Measurements from ENCODE around the gene INSL4. TPM values are rescaled to one million over a fixed set of nuclear protein-coding genes. Genes with fewer than 3 reads are reported as not detected.

The INSL4 gene
- total RNA-seq, 1 donor from 2014 or later: not detected

- Mint-ChIP-seq H3K4me3 (ENCODE audit: low read depth) (no peak overlapping the region), H3K4me1 (ENCODE audit: low read depth) (no peaks in the 10 kb centered on the region), H3K9me3 (ENCODE audit: low read depth) (no peaks in the 10 kb centered on the region), H3K27me3 (no peaks in the 10 kb centered on the region), H3K27ac (no peak overlapping the region), H3K36me3 (ENCODE audit: insufficient read depth) (no peaks in the 10 kb centered on the region)
- DNase-seq (ENCODE audit: low spot score, unreplicated experiment): no peak
- TF ChIP-seq CTCF (IDR thresholded peaks at IDR 0.05; ENCODE audit: unreplicated experiment): peak; percentile 12
Measured at GRCh38 chr9:5263351-5264218, 32.4 kb downstream of the INSL4 start.

- no peaks in the 10 kb centered on the region for H3K36me3 Mint-ChIP-seq (ENCODE audit: insufficient read depth)
- no peak overlapping the region for H3K27ac Mint-ChIP-seq
- TF ChIP-seq CTCF (IDR thresholded peaks at IDR 0.05; ENCODE audit: unreplicated experiment): no peak
- H3K4me3 Mint-ChIP-seq (ENCODE audit: low read depth): no peak overlapping the region
- no peak for DNase-seq (ENCODE audit: low spot score, unreplicated experiment)
- H3K9me3 Mint-ChIP-seq (ENCODE audit: low read depth): no peaks in the 10 kb centered on the region
- peaks cover 4% of the 10 kb centered on the region for H3K4me1 Mint-ChIP-seq (ENCODE audit: low read depth)
- no peaks in the 10 kb centered on the region for H3K27me3 Mint-ChIP-seq
Measured at GRCh38 chr9:5264219-5264595, 33.0 kb downstream of the INSL4 start.

- DNase-seq (ENCODE audit: low spot score, unreplicated experiment): no peak
- Mint-ChIP-seq H3K9me3 (ENCODE audit: low read depth) (no peaks in the 10 kb centered on the region), H3K36me3 (ENCODE audit: insufficient read depth) (no peaks in the 10 kb centered on the region), H3K4me3 (ENCODE audit: low read depth) (no peak overlapping the region), H3K27me3 (no peaks in the 10 kb centered on the region), H3K4me1 (ENCODE audit: low read depth) (peaks cover 6% of the 10 kb centered on the region), H3K27ac (no peak overlapping the region)
- no peak for TF ChIP-seq CTCF (IDR thresholded peaks at IDR 0.05; ENCODE audit: unreplicated experiment)
Measured at GRCh38 chr9:5265939-5266338, 34.7 kb downstream of the INSL4 start.

- H3K27me3 Mint-ChIP-seq: no peaks in the 10 kb centered on the region
- H3K36me3 Mint-ChIP-seq (ENCODE audit: insufficient read depth): no peaks in the 10 kb centered on the region
- H3K4me1 Mint-ChIP-seq (ENCODE audit: low read depth): peaks cover 6% of the 10 kb centered on the region
- no peak overlapping the region for H3K4me3 Mint-ChIP-seq (ENCODE audit: low read depth)
- no peak for DNase-seq (ENCODE audit: low spot score, unreplicated experiment)
- no peak for TF ChIP-seq CTCF (IDR thresholded peaks at IDR 0.05; ENCODE audit: unreplicated experiment)
- H3K9me3 Mint-ChIP-seq (ENCODE audit: low read depth): no peaks in the 10 kb centered on the region
- peak overlapping the region; percentile 92 for H3K27ac Mint-ChIP-seq
Measured at GRCh38 chr9:5269249-5269715, 38.1 kb downstream of the INSL4 start.

- H3K4me3 Mint-ChIP-seq (ENCODE audit: low read depth): no peak overlapping the region
- DNase-seq (ENCODE audit: low spot score, unreplicated experiment): no peak
- H3K9me3 Mint-ChIP-seq (ENCODE audit: low read depth): peaks cover 2% of the 10 kb centered on the region
Measured at GRCh38 chr9:5274770-5275169, 43.6 kb downstream of the INSL4 start.

More at GRCh38 chr9:5274770-5275169, 43.6 kb downstream of the INSL4 start:
- no peak overlapping the region for H3K27ac Mint-ChIP-seq
- no peak for TF ChIP-seq CTCF (IDR thresholded peaks at IDR 0.05; ENCODE audit: unreplicated experiment)
- no peaks in the 10 kb centered on the region for H3K27me3 Mint-ChIP-seq
- H3K4me1 Mint-ChIP-seq (ENCODE audit: low read depth): no peaks in the 10 kb centered on the region
- no peaks in the 10 kb centered on the region for H3K36me3 Mint-ChIP-seq (ENCODE audit: insufficient read depth)

All from progenitor cell of endocrine pancreas (in vitro differentiated cells).